Islet precursor cell (in vitro differentiated cells): Measurements from ENCODE around the gene EEFSEC.

Experiments
- DNase-seq: peaks from one replicate; pipeline ENCODE4 v3.0.0-alpha.2; 2018

EEFSEC gene

GRCh38 chr3:128432971-128433836, 279.9 kb downstream of the EEFSEC start:
- peak; percentile 77 for DNase-seq

GRCh38 chr3:128433837-128434165, 280.5 kb downstream of the EEFSEC start:
- DNase-seq, result peak; percentile 96

- no peak for DNase-seq
These were observed 281.2 kb downstream of the EEFSEC start for GRCh38 chr3:128434524-128434923.

- DNase-seq, result peak; percentile 99
These were observed 281.8 kb downstream of the EEFSEC start for GRCh38 chr3:128435058-128435457.

GRCh38 chr3:128435561-128435960, 282.3 kb downstream of the EEFSEC start:
- peak; percentile 84 for DNase-seq

GRCh38 chr3:128436214-128436613, 282.9 kb downstream of the EEFSEC start:
- peak; percentile 71 for DNase-seq

- no peak for DNase-seq
These were observed 285.3 kb downstream of the EEFSEC start for GRCh38 chr3:128438488-128439072.

- DNase-seq, result no peak
These were observed 285.9 kb downstream of the EEFSEC start for GRCh38 chr3:128439226-128439625.

- peak; percentile 78 for DNase-seq
These were observed 288.8 kb downstream of the EEFSEC start for GRCh38 chr3:128442070-128442469.

- no peak for DNase-seq
These were observed 289.7 kb downstream of the EEFSEC start for GRCh38 chr3:128442949-128443348.

GRCh38 chr3:128443771-128444170, 290.5 kb downstream of the EEFSEC start:
- DNase-seq, result no peak

- no peak for DNase-seq
These were observed 292.1 kb downstream of the EEFSEC start for GRCh38 chr3:128445357-128445756.

GRCh38 chr3:128446821-128447220, 293.5 kb downstream of the EEFSEC start:
- no peak for DNase-seq

- no peak for DNase-seq
These were observed 294.3 kb downstream of the EEFSEC start for GRCh38 chr3:128447561-128448013.

- no peak for DNase-seq
These were observed 295.2 kb downstream of the EEFSEC start for GRCh38 chr3:128448491-128448890.

- no peak for DNase-seq
These were observed 295.9 kb downstream of the EEFSEC start for GRCh38 chr3:128449111-128449638.

GRCh38 chr3:128452120-128452519, 298.8 kb downstream of the EEFSEC start:
- DNase-seq, result no peak

- DNase-seq, result no peak
These were observed 299.5 kb downstream of the EEFSEC start for GRCh38 chr3:128452678-128453275.

GRCh38 chr3:128453501-128454309, 300.4 kb downstream of the EEFSEC start:
- peak; percentile 73 for DNase-seq

- no peak for DNase-seq
These were observed 301.0 kb downstream of the EEFSEC start for GRCh38 chr3:128454310-128454618.

GRCh38 chr3:128455116-128455515, 301.8 kb downstream of the EEFSEC start:
- no peak for DNase-seq

- no peak for DNase-seq
These were observed 302.8 kb downstream of the EEFSEC start for GRCh38 chr3:128455786-128456748.
